GM23338 (cell line): Measurements from ENCODE around the gene SLC39A8. TPM values are rescaled to one million over a fixed set of nuclear protein-coding genes. Genes with fewer than 3 reads are reported as not detected.
"Not testable (repeated sequence)": the region's sequence is repeated elsewhere in the genome, so short reads cannot be mapped to it uniquely, and the experiment has no call there.

Experiments used
- ATAC-seq: fragments of 200-7000 bp; cut with Tn5 transposase; 3 replicates; pipeline ENCODE4 v1.9.1; 2020
- DNase-seq: peaks from one replicate; pipeline ENCODE4 v3.0.0-alpha.2; 2015; ENCODE audit warnings: low spot score
- H2AFZ ChIP-seq: fragments of 200-600 bp; sonication (generic); 2 replicates; pipeline ENCODE4 v1.8.0; 2016; ENCODE audit warnings: antibody characterized with exemption, mild to moderate bottlenecking, moderate library complexity
- H3F3A ChIP-seq: fragments of 200-600 bp; sonication (generic); replicated peaks from 2 replicates; pipeline ENCODE4 v1.8.0; 2017; ENCODE audit warnings: antibody characterized with exemption, mixed run types, low read depth
- H3K27ac ChIP-seq: fragments of 200-600 bp; sonication (generic); 2 replicates; pipeline ENCODE4 v1.6.1; 2016; ENCODE audit warnings: low read depth
- H3K27me3 ChIP-seq: fragments of 200-600 bp; sonication (generic); 2 replicates; pipeline ENCODE4 v1.8.0; 2016; ENCODE audit warnings: mild to moderate bottlenecking, mixed run types, moderate library complexity; ENCODE audit not compliant: insufficient read depth
- H3K36me3 ChIP-seq: fragments of 200-600 bp; sonication (generic); 2 replicates; pipeline ENCODE4 v1.8.0; 2016; ENCODE audit warnings: mild to moderate bottlenecking; ENCODE audit not compliant: insufficient read depth
- H3K4me1 ChIP-seq: fragments of 200-600 bp; sonication (generic); 2 replicates; pipeline ENCODE4 v1.8.0; 2016; ENCODE audit warnings: mild to moderate bottlenecking, moderate library complexity; ENCODE audit not compliant: insufficient read depth
- H3K4me2 ChIP-seq: fragments of 200-600 bp; sonication (generic); 2 replicates; pipeline ENCODE4 v1.7.1; 2017; ENCODE audit warnings: mixed run types
- H3K4me3 ChIP-seq: fragments of 200-600 bp; sonication (generic); 2 replicates; pipeline ENCODE4 v1.6.1; 2016; ENCODE audit warnings: mixed run types
- H3K79me2 ChIP-seq: fragments of 200-600 bp; sonication (generic); replicated peaks from 2 replicates; pipeline ENCODE4 v1.8.0; 2017; ENCODE audit warnings: mild to moderate bottlenecking; ENCODE audit not compliant: insufficient read depth
- H3K9me2 ChIP-seq: fragments of 200-600 bp; sonication (generic); 2 replicates; pipeline ENCODE4 v1.8.0; 2017; ENCODE audit not compliant: insufficient read depth
- H4K20me1 ChIP-seq: fragments of 200-600 bp; sonication (generic); replicated peaks from 2 replicates; pipeline ENCODE4 v1.8.0; 2017; ENCODE audit warnings: mild to moderate bottlenecking; ENCODE audit not compliant: insufficient read depth
- H3K27ac Mint-ChIP-seq: 2 replicates; pipeline ENCODE4 v1.8.0; 2020; ENCODE audit warnings: inconsistent platforms, mild to moderate bottlenecking, moderate library complexity, mixed read lengths
- H3K27me3 Mint-ChIP-seq: 3 replicates; pipeline ENCODE4 v1.8.0; 2022; ENCODE audit warnings: low read depth, mild to moderate bottlenecking, moderate library complexity, mixed read lengths, inconsistent platforms; ENCODE audit not compliant: insufficient read depth, poor library complexity
- H3K36me3 Mint-ChIP-seq: 3 replicates; pipeline ENCODE4 v1.8.0; 2021; ENCODE audit warnings: low read depth, mild to moderate bottlenecking, inconsistent platforms, moderate library complexity, mixed read lengths
- H3K4me1 Mint-ChIP-seq: 3 replicates; pipeline ENCODE4 v1.8.0; 2020; ENCODE audit warnings: mild to moderate bottlenecking, inconsistent platforms, mixed read lengths
- H3K4me3 Mint-ChIP-seq: 3 replicates; pipeline ENCODE4 v1.8.0; 2021; ENCODE audit warnings: moderate library complexity, mild to moderate bottlenecking, inconsistent platforms, mixed read lengths
- H3K9me3 Mint-ChIP-seq: 3 replicates; pipeline ENCODE4 v1.8.0; 2020; ENCODE audit warnings: moderate library complexity, mild to moderate bottlenecking, inconsistent platforms, mixed read lengths
- ETS1 ChIP-seq: IDR thresholded peaks from 2 replicates; pipeline ENCODE4 v1.6.1; 2016; ENCODE audit warnings: antibody characterized with exemption
- JUNB ChIP-seq: IDR thresholded peaks from one replicate; pipeline ENCODE4 v1.6.1; 2016; ENCODE audit warnings: antibody characterized with exemption; ENCODE audit not compliant: unreplicated experiment
- NANOG ChIP-seq: IDR thresholded peaks from 2 replicates; pipeline ENCODE4 v1.6.1; 2016; ENCODE audit warnings: antibody characterized with exemption, borderline replicate concordance
- POLR2AphosphoS5 ChIP-seq: IDR thresholded peaks from 2 replicates; pipeline ENCODE4 v1.6.1; 2016; ENCODE audit warnings: antibody characterized with exemption, low read depth
- REST ChIP-seq: IDR thresholded peaks from one replicate; pipeline ENCODE4 v1.6.1; 2018; ENCODE audit warnings: antibody characterized with exemption; ENCODE audit not compliant: unreplicated experiment
- ZNF114 ChIP-seq: fragments of 250-450 bp; sonication (Bioruptor Pico); IDR thresholded peaks from 2 replicates; pipeline ENCODE4 v1.5.0; 2020; ENCODE audit warnings: mild to moderate bottlenecking, moderate library complexity
- ZNF462 ChIP-seq: fragments of 250-450 bp; sonication (Bioruptor Pico); IDR thresholded peaks from 2 replicates; pipeline ENCODE4 v1.5.0; 2020; ENCODE audit warnings: mild to moderate bottlenecking, moderate library complexity
- polyA plus RNA-seq: library from polyadenylated mRNA; unstranded; fragments of >200 nt; fragmentation: Nextera tagmentation; extraction: Ambion mirVana; gene quantifications from 2 replicates; pipeline ENCODE4 v1.2.1, GENCODE V29; 2016
- total RNA-seq: library from RNA; depleted of rRNA; stranded (reverse); fragments of >200 nt; shearing (Covaris generic); gene quantifications from 2 replicates; pipeline ENCODE4 v1.2.3, GENCODE V29; 2014

Gene SLC39A8
- total and polyA plus RNA-seq, 2 experiments from 2014 or later = 20.1 to 42.5 TPM

- TF ChIP-seq ZNF462 (no peak), ZNF114 (CRISPR knock-in tag) (no peak), NANOG (no peak), POLR2AphosphoS5 (no peak)
Measured at GRCh38 chr4:102358128-102358527, 12.8 kb upstream of the SLC39A8 start (continued).

- not testable (repeated sequence) for H3F3A ChIP-seq, H3K4me1 ChIP-seq, H3K79me2 ChIP-seq, H3K4me3 ChIP-seq, H3K27ac ChIP-seq, H3K27me3 ChIP-seq, H3K27me3 Mint-ChIP-seq, H3K4me2 ChIP-seq, H3K36me3 Mint-ChIP-seq, ATAC-seq, H3K4me1 Mint-ChIP-seq, DNase-seq, H4K20me1 ChIP-seq, H3K27ac Mint-ChIP-seq, H3K9me3 Mint-ChIP-seq, H3K4me3 Mint-ChIP-seq, H3K9me2 ChIP-seq, H3K36me3 ChIP-seq
- peak overlapping the region; percentile 88; the same call in 1 of the 2 replicates for H2AFZ ChIP-seq
Measured at GRCh38 chr4:102357637-102358036, 12.4 kb upstream of the SLC39A8 start.

- no peak overlapping the region for H3K4me3 ChIP-seq
- no peak overlapping the region for H2AFZ ChIP-seq
- H3K27me3 ChIP-seq = no peaks in the 10 kb centered on the region
- H3K27me3 Mint-ChIP-seq = no peaks in the 10 kb centered on the region
- peaks cover 7% of the 10 kb centered on the region; the same call in 1 of the 2 replicates for H3K4me1 ChIP-seq
- no peak overlapping the region for H3K4me2 ChIP-seq
- peaks cover 7% of the 10 kb centered on the region; the same call in 1 of the 3 replicates for H3K4me1 Mint-ChIP-seq
- DNase-seq = no peak
- H4K20me1 ChIP-seq = no peaks in the 10 kb centered on the region
- H3K27ac Mint-ChIP-seq = no peak overlapping the region
- H3K9me2 ChIP-seq = no peaks in the 10 kb centered on the region; the same call in 1 of the 2 replicates
- H3K4me3 Mint-ChIP-seq = no peak overlapping the region
- ATAC-seq = no peak
- H3K79me2 ChIP-seq = no peaks in the 10 kb centered on the region
- no peak overlapping the region for H3K27ac ChIP-seq
- no peaks in the 10 kb centered on the region for H3K9me3 Mint-ChIP-seq
- H3F3A ChIP-seq = no peaks in the 10 kb centered on the region
- H3K36me3 ChIP-seq = no peaks in the 10 kb centered on the region
- H3K36me3 Mint-ChIP-seq = no peaks in the 10 kb centered on the region
- TF ChIP-seq JUNB (no peak), REST (no peak), ETS1 (no peak)
Measured at GRCh38 chr4:102356562-102357202, 11.4 kb upstream of the SLC39A8 start.
